Ammon's horn (tissue), 1 donor: ENCODE data around the gene NRSN2.

Experiments
- DNase-seq: peaks from one replicate; pipeline ENCODE4 v3.0.0-alpha.2; 2016; ENCODE audit warnings: low spot score

Gene NRSN2

GRCh38 chr20:397432-398237 is 50.7 kb downstream of the NRSN2 start:
- no peak for DNase-seq

DNA sequence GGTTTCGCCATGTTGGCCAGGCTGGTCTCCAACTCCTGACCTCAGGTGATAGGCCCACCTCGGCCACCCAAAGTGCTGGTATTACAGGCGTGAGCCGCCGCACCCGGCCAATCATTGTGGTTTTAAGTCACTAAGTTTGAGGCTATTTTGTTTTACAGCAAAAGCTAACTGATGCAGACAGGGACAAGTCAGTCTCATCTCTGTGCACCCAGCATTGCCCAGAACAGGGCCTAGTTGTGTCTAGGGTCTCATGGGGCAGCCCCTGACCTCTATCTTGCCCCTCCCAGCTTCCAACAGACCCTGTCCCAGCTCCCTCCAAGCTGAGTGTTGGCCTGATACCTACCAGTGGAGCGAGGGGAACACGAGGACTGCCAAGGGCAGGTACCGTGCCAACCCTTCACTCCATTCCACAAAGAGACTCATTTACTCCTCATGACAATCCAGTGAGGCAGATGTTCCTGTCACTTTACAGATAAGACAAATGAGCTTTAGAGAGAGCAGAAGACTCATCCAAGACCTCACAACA is 52.3 kb downstream of the NRSN2 start:
- no peak for DNase-seq

DNA sequence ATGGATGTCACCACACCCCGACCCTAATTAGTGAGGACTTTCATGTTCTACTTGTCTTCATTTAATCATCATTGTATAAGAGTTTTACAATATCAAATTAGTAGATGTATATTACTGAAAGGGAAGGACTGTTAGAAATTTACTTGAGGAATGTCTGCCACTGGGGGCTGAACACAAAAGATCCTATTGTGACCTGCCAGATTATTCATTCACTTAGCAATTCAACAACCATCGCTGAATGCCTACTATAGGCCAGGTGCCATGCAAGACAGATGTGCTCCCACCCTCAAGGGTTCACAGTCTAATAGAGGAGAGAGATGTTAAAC is 53.2 kb downstream of the NRSN2 start:
- DNase-seq, result no peak

- DNase-seq, result peak; percentile 29
These were observed 53.8 kb downstream of the NRSN2 start for GRCh38 chr20:400454-401275.

DNA sequence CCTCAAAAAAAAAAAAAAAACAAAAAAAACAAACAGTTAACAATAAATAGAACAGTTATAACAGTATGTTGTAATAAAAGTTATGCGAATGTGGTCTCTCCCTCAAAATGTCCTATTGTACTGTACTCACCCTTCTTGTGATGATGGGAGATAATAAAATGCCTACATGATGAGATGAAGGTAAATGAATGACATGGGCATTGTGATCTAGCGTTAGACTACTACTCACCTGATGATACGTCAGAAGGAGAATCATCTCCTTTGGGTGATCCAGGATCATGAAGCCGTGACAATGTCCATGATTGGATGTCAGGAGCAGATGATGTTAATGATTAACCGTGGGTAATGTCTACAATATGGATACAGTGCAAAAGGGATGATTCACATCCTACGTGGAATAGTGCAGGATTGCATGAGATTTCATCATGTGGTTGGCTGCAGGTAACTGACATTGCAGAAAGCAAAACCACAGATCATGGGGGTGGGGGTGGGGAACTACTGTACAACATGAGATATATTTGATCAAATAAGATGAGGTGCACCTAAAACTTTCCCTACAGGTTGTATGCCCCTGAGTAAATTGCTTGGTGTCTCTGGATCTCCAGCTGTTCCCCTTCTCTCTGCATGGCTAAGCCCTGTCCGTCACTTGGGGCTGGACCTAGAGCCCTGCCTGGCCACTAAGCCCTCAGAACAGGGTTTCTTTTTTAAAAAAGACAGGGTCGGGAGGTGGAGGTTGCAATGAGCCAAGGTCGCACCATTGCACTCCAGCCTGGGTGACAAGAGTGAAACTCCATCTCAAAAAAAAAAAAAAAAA is 55.0 kb downstream of the NRSN2 start:
- DNase-seq, result no peak

DNA sequence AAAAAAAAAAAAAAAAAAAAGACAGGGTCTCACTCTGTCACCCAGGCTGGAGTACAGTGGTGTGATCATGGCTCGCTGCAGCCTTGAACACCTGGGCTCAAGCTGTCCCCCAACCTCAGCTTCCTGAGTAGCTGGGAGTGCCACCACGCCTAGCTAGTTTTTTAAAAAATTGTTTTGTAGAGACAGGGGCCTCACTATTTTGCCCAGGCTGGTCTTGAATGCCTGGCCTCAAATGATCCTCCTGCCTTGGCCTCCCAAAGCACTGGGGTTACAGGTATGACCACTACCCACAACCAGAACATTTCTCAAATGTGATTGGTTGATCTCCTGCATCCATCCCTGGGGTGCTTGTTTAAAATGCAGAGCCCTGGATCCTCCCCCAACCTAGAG is 55.6 kb downstream of the NRSN2 start:
- DNase-seq, result no peak

GRCh38 chr20:402898-403581 is 56.1 kb downstream of the NRSN2 start:
- no peak for DNase-seq

DNA sequence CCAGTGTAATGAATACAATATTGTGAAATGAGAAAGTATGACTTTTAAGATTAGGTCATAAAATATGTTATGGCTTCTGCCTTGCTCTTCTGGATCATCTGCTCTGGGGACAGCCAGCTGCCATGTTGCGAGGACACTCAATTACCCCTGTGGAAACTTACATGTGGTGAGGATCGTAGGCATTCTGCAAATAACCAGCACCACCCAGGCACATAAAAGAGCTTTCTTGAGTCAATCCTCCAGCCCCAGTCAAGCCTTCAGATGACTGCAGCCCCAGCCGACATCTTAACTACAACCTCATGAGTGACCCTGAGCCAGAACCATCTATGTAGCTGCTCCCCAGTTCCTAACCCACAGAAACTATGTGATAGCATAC is 56.7 kb downstream of the NRSN2 start:
- no peak for DNase-seq

- DNase-seq, result no peak
These were observed 57.2 kb downstream of the NRSN2 start for GRCh38 chr20:404088-404487.
